ENCODE results near the gene KDM1B.

- TF ChIP-seq, protein P1, sequence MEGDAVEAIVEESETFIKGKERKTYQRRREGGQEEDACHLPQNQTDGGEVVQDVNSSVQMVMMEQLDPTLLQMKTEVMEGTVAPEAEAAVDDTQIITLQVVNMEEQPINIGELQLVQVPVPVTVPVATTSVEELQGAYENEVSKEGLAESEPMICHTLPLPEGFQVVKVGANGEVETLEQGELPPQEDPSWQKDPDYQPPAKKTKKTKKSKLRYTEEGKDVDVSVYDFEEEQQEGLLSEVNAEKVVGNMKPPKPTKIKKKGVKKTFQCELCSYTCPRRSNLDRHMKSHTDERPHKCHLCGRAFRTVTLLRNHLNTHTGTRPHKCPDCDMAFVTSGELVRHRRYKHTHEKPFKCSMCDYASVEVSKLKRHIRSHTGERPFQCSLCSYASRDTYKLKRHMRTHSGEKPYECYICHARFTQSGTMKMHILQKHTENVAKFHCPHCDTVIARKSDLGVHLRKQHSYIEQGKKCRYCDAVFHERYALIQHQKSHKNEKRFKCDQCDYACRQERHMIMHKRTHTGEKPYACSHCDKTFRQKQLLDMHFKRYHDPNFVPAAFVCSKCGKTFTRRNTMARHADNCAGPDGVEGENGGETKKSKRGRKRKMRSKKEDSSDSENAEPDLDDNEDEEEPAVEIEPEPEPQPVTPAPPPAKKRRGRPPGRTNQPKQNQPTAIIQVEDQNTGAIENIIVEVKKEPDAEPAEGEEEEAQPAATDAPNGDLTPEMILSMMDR (IDR thresholded peaks at IDR 0.05) = no peak
- TF ChIP-seq EP300 (IDR thresholded peaks at IDR 0.05) = no peak
- no peak for TF ChIP-seq POLR2A (IDR thresholded peaks at IDR 0.05; ENCODE audit: low read depth)
These were observed 34.0 kb downstream of the KDM1B start for GRCh38 chr6:18189196-18189595.

All from esophagus muscularis mucosa (tissue), 4 donors.